Right lobe of liver (tissue), 4 donors: ENCODE results near the gene INO80B.

Source experiments
- POLR2A ChIP-seq: fragments of 450-650 bp; IDR thresholded peaks from one replicate; pipeline ENCODE4 v1.6.1; 2017; ENCODE audit warnings: antibody characterized with exemption, mild to moderate bottlenecking
- TF ChIP-seq, protein P1 (sequence below), 4 donors: fragments of 200-600 bp in 3 of 4; fragments of 450-650 bp in 1 of 4; IDR thresholded peaks; one replicate each; pipeline versions ENCODE4 v1.5.1 to v1.8.0; 2016 to 2022; ENCODE audit warnings: antibody characterized with exemption in 4 of 4, mild to moderate bottlenecking in 2 of 4
- donor health status: DM: no; HTN: no; CAD: no.
- donor health status: DM: no; HTN: no; CAD: no.
- donor health status: DM: no; HTN: yes; CAD: no.

DNA sequence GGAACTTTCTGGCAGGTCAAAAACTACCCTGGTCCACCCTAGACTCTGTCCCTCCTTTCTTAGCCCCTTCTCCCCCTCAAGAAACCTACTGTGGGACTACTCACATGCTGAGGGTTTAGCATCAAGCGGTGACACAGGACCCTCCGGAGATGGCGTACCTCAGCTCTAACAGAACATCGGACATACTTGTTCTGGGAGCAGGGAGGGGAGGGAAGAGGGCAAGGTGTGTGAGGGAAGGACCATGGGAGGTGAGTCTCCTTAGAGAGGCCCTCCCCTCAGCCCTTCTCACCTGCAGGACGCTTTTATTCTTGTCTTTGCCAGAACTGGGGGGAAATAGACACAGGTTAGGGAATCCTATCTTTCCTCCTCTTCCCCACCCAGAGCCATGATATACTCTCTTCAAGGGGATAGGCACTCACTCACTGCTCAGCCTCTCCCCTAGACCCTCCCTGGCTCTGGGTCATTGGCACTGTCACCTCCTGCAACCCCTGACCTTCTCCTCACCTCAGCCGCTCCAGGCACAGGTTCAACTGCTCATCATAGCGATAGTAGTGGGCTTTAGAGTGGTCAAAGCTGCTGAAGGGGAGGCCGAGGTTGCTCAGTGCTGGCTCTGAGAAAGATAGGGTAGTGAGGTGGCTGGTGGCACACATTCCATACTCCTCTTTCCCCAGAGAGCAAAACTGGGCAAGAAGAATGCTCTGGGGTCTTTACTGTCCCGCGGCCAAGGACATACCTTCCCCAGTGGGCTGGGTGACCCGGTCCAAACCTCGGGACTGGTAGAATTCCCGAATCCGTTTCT lies 50.8 kb downstream of the INO80B start:
- TF ChIP-seq POLR2A: no peak
- TF ChIP-seq, protein P1, sequence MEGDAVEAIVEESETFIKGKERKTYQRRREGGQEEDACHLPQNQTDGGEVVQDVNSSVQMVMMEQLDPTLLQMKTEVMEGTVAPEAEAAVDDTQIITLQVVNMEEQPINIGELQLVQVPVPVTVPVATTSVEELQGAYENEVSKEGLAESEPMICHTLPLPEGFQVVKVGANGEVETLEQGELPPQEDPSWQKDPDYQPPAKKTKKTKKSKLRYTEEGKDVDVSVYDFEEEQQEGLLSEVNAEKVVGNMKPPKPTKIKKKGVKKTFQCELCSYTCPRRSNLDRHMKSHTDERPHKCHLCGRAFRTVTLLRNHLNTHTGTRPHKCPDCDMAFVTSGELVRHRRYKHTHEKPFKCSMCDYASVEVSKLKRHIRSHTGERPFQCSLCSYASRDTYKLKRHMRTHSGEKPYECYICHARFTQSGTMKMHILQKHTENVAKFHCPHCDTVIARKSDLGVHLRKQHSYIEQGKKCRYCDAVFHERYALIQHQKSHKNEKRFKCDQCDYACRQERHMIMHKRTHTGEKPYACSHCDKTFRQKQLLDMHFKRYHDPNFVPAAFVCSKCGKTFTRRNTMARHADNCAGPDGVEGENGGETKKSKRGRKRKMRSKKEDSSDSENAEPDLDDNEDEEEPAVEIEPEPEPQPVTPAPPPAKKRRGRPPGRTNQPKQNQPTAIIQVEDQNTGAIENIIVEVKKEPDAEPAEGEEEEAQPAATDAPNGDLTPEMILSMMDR (IDR thresholded peaks at IDR 0.05): no peak
